ENCODE results near the gene WNT5A.

- TF ChIP-seq CTCF (IDR thresholded peaks at IDR 0.05): no peak
- TF ChIP-seq EZH2phosphoT487 (IDR thresholded peaks at IDR 0.05): no peak
Observed at GRCh38 chr3:55525436-55525835, 38.3 kb upstream of the WNT5A start.

Data from neural progenitor cell (in vitro differentiated cells).